ENCODE results near the gene CBX5. TPM values are rescaled to one million over a fixed set of nuclear protein-coding genes. Genes with fewer than 3 reads are reported as not detected.
"Not testable (repeated sequence)": the region's sequence is repeated elsewhere in the genome, so short reads cannot be mapped to it uniquely, and the experiment has no call there.

CBX5 gene
- total RNA-seq, 2 experiments from 2014 or later = 115 to 299 TPM

DNA sequence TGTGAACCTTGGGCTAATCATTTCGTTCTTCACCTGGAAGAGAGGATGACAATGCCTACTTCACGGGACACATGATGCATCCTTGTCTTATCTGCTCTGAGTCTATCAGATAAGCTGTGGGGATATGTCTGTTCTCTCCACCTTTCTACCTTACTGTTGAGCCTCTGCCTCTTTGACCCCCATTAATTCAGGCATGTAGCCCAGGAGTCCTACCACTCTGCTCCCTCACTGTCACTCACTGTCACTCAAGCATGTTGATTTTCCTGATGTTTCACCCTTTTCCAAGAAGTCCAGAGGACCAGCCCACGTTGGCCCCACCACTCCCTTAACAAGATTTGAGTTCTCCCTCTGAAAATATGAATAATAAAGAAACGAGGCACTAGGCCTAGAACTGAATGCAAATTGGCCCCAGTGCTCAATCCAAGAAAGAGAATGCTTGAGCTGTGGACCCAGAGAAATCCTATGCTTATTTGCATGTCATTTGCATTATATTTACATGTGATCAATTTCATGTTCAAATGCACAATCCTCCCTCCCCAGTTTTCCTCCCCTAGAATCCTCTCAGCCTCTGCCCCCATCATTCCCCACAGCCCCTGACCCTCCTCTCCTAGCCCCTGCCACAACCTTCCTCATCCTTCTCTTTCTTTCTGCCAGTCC lies 84.7 kb downstream of the CBX5 start:
- CTCF ChIA-PET (ENCODE audit: unreplicated experiment) = interaction anchor here (0.6 to 0.7 kb wide), 2 partner anchors 12 to 245 kb away, joined by 3 to 4 read pairs; no protein-coding TSS in a partner anchor
- no peak for DNase-seq (ENCODE audit: low spot score)
- Histone ChIP-seq H3K4me1 (ENCODE audit: insufficient read depth, low read length, poor library complexity, severe bottlenecking) (peaks cover 53% of the 10 kb centered on the region), H3K79me2 (ENCODE audit: insufficient read depth, low read depth, low read length) (no peaks in the 10 kb centered on the region), H3K27ac (ENCODE audit: low read depth, low read length, poor library complexity, severe bottlenecking) (no peak overlapping the region), H3K9me2 (ENCODE audit: insufficient read depth, low read length) (no peaks in the 10 kb centered on the region), H2AFZ (ENCODE audit: low read length) (peak overlapping the region; percentile 59; the same call in 1 of the 2 replicates), H4K20me1 (ENCODE audit: insufficient read depth, low read length) (no peaks in the 10 kb centered on the region), H3K9me3 (ENCODE audit: low read length) (no peaks in the 10 kb centered on the region), H3K4me2 (ENCODE audit: low read length) (peak overlapping the region; percentile 65), H3K4me3 (ENCODE audit: low read depth, low read length, poor library complexity, severe bottlenecking) (peak overlapping the region; percentile 42), H3K36me3 (ENCODE audit: insufficient read depth, low read length) (no peaks in the 10 kb centered on the region)
- intact Hi-C loops (cut with micrococcal nuclease; ENCODE audit: unreplicated experiment) = no loop called here
- BruUV-seq (replicated peaks) = no TSS peak
- TF ChIP-seq EZH2phosphoT487 (IDR thresholded peaks at IDR 0.05; ENCODE audit: borderline replicate concordance, low read depth, low read length) = no peak
- POLR2A ChIA-PET = interaction anchor here (0.9 to 1.2 kb wide), 4 partner anchors 10 to 179 kb away, joined by 3 to 4 read pairs (median 4); partner anchors contain the start of genes CBX5 and HNRNPA1

DNA sequence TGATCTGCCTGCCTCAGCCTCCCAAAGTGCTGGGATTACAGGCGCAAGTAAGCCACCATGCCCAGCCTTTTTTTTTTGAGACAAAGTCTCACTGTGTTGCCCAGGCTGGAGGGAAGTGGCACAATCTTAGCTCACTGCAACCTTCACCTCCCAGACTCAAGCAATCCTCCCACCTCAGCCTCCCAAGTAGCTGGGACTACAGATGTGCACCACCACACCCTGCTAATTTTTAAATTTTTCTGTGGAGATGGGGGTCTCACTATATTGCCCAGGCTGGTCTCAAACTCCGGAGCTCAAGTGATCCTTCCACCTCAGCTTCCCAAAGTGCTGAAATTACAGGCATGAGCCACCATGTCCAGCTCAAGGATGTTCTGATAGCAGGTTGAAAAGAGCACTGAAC lies 85.3 kb downstream of the CBX5 start:
- H3K9me3 ChIP-seq (ENCODE audit: low read length); H3K36me3 ChIP-seq (ENCODE audit: insufficient read depth, low read length); H3K79me2 ChIP-seq (ENCODE audit: insufficient read depth, low read depth, low read length); H3K9me2 ChIP-seq (ENCODE audit: insufficient read depth, low read length); H3K4me2 ChIP-seq (ENCODE audit: low read length); H3K4me3 ChIP-seq (ENCODE audit: low read depth, low read length, poor library complexity, severe bottlenecking); H4K20me1 ChIP-seq (ENCODE audit: insufficient read depth, low read length); H2AFZ ChIP-seq (ENCODE audit: low read length); H3K27ac ChIP-seq (ENCODE audit: low read depth, low read length, poor library complexity, severe bottlenecking); DNase-seq (ENCODE audit: low spot score); BruUV-seq (replicated peaks): not testable (repeated sequence)
- intact Hi-C loops (cut with micrococcal nuclease; ENCODE audit: unreplicated experiment) = loop anchor here (5.0 kb wide), 1 partner anchor 57 kb away; no protein-coding TSS in a partner anchor
- ChIA-PET POLR2A (interaction anchor here (1.0 to 1.2 kb wide), 2 partner anchors 86 to 178 kb away, joined by 3 to 4 read pairs; partner anchors contain the start of genes CBX5 and HNRNPA1), CTCF (ENCODE audit: unreplicated experiment) (interaction anchor here (0.7 kb wide), 1 partner anchor 13 kb away, joined by 4 read pairs; no protein-coding TSS in a partner anchor)
- peaks cover 57% of the 10 kb centered on the region for H3K4me1 ChIP-seq (ENCODE audit: insufficient read depth, low read length, poor library complexity, severe bottlenecking)

DNA sequence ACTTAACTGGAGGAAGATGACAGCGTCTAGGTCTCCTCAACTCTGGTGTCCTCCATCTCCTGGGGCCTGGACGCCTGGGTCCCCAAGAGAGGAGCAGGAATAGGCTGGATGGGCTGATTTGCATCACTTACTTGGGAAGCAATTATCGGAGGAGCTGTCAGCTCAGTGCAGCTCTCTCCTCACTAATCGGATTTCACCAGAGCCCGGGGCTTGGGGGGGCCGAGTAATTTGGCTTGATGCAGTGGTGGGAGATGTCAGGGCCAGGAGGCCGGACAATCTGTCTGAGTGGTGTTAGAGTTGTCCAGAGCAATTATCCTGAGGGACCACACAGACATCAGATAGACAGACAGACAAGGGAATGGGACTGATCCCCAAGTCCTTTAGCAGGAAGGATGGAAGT lies 86.5 kb downstream of the CBX5 start:
- Histone ChIP-seq H3K9me2 (ENCODE audit: insufficient read depth, low read length) (no peaks in the 10 kb centered on the region), H3K36me3 (ENCODE audit: insufficient read depth, low read length) (no peaks in the 10 kb centered on the region), H3K27ac (ENCODE audit: low read depth, low read length, poor library complexity, severe bottlenecking) (no peak overlapping the region), H3K9me3 (ENCODE audit: low read length) (no peaks in the 10 kb centered on the region), H2AFZ (ENCODE audit: low read length) (no peak overlapping the region), H3K4me3 (ENCODE audit: low read depth, low read length, poor library complexity, severe bottlenecking) (no peak overlapping the region), H3K4me2 (ENCODE audit: low read length) (no peak overlapping the region), H3K79me2 (ENCODE audit: insufficient read depth, low read depth, low read length) (peaks cover 2% of the 10 kb centered on the region; the same call in 1 of the 2 replicates), H3K4me1 (ENCODE audit: insufficient read depth, low read length, poor library complexity, severe bottlenecking) (peaks cover 63% of the 10 kb centered on the region), H4K20me1 (ENCODE audit: insufficient read depth, low read length) (no peaks in the 10 kb centered on the region)
- ChIA-PET POLR2A (interaction anchor here (0.7 kb wide), 1 partner anchor 113 kb away, joined by 10 read pairs; no protein-coding TSS in a partner anchor), CTCF (ENCODE audit: unreplicated experiment) (interaction anchor here (2.2 kb wide), 1 partner anchor 161 kb away, joined by 10 read pairs; the partner anchor contains the start of gene HOXC5)
- TF ChIP-seq EZH2phosphoT487 (IDR thresholded peaks at IDR 0.05; ENCODE audit: borderline replicate concordance, low read depth, low read length) = no peak
- TF ChIP-seq, protein P1, sequence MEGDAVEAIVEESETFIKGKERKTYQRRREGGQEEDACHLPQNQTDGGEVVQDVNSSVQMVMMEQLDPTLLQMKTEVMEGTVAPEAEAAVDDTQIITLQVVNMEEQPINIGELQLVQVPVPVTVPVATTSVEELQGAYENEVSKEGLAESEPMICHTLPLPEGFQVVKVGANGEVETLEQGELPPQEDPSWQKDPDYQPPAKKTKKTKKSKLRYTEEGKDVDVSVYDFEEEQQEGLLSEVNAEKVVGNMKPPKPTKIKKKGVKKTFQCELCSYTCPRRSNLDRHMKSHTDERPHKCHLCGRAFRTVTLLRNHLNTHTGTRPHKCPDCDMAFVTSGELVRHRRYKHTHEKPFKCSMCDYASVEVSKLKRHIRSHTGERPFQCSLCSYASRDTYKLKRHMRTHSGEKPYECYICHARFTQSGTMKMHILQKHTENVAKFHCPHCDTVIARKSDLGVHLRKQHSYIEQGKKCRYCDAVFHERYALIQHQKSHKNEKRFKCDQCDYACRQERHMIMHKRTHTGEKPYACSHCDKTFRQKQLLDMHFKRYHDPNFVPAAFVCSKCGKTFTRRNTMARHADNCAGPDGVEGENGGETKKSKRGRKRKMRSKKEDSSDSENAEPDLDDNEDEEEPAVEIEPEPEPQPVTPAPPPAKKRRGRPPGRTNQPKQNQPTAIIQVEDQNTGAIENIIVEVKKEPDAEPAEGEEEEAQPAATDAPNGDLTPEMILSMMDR (conservative IDR thresholded peaks at IDR 0.05; ENCODE audit: low read length) = no peak
- BruUV-seq (replicated peaks) = no TSS peak
- DNase-seq (ENCODE audit: low spot score) = no peak
- intact Hi-C loops (cut with micrococcal nuclease; ENCODE audit: unreplicated experiment) = loop anchor here (5.0 kb wide), 1 partner anchor 56 kb away; no protein-coding TSS in a partner anchor
